Umbilical cord (tissue), 2 donors: ENCODE data around the gene CD7. TPM values are rescaled to one million over a fixed set of nuclear protein-coding genes. Genes with fewer than 3 reads are reported as not detected.

ENCODE experiments used
- DNase-seq: peaks from one replicate; pipeline ENCODE4 v3.0.0-alpha.2; 2015; ENCODE audit warnings: low spot score
- total RNA-seq: library from RNA; depleted of rRNA; stranded (reverse); fragments of >200 nt; gene quantifications from one replicate; pipeline ENCODE4 v1.2.3, GENCODE V29; 2014; ENCODE audit warnings: low replicate concordance; ENCODE audit not compliant: insufficient read depth

CD7 gene
- total RNA-seq, 1 donor from 2014 or later: 2.9 TPM

GRCh38 chr17:82346342-82347300, 29.2 kb upstream of the CD7 start:
- no peak for DNase-seq

GRCh38 chr17:82345151-82345976, 28.0 kb upstream of the CD7 start:
- no peak for DNase-seq

- no peak for DNase-seq
Observed at GRCh38 chr17:82344175-82344907, 26.9 kb upstream of the CD7 start.

GRCh38 chr17:82343560-82343959, 26.2 kb upstream of the CD7 start:
- DNase-seq: no peak

- no peak for DNase-seq
Observed at GRCh38 chr17:82342361-82343079, 25.1 kb upstream of the CD7 start.

- DNase-seq: no peak
Observed at GRCh38 chr17:82339634-82340580, 22.5 kb upstream of the CD7 start.

- peak; percentile 86 for DNase-seq
Observed at GRCh38 chr17:82338858-82339633, 21.6 kb upstream of the CD7 start.

GRCh38 chr17:82334622-82335394, 17.4 kb upstream of the CD7 start:
- DNase-seq: no peak

GRCh38 chr17:82334204-82334621, 16.8 kb upstream of the CD7 start:
- DNase-seq: no peak

GRCh38 chr17:82333279-82334171, 16.1 kb upstream of the CD7 start, which contains the start of gene SECTM1:
SECTM1 (minus strand) TSS chr17:82333766; CDS start chr17:82327240, 6,526 bp downstream.
- peak; percentile 54 for DNase-seq

GRCh38 chr17:82332669-82333278, 15.4 kb upstream of the CD7 start:
- DNase-seq: peak; percentile 58

- DNase-seq: no peak
Observed at GRCh38 chr17:82331345-82331939, 14.0 kb upstream of the CD7 start.

GRCh38 chr17:82330322-82331239, 13.2 kb upstream of the CD7 start:
- peak; percentile 76 for DNase-seq

- DNase-seq: no peak
Observed at GRCh38 chr17:82329683-82330321, 12.4 kb upstream of the CD7 start.
